Measurements from ENCODE around the gene TEF.
A peak's percentile ranks its signal among the peaks of the same experiment; 100 is the strongest.

Gene TEF

DNA sequence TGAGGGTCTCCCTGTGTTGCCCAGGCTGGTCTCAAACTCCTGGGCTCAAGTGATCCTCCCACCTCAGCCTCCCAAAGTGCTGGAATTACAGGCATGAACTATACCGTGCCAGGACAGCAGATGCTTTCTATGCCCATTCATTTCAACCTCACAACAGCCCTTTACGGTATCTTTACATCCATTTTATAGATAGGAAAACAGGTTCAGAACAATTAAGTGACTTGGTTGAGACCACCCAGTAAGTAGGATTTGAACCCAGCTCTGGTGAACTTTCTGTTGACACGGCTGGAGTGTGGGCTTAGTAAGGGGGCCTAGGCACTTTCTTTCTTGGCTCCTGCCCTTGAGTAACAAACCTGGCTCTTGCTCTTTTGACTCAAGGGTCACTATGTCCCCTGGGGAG, 25.7 kb downstream of the TEF start:
- H3K27ac ChIP-seq (ENCODE audit: low read depth, low read length): no peak overlapping the region
- H3K79me2 ChIP-seq (ENCODE audit: insufficient read depth, low read length): no peaks in the 10 kb centered on the region
- no peaks in the 10 kb centered on the region for H4K20me1 ChIP-seq (ENCODE audit: low read depth, low read length)
- no peak overlapping the region for H3K9ac ChIP-seq (ENCODE audit: low read length)
- no peaks in the 10 kb centered on the region for H3K9me2 ChIP-seq (replicated peaks; ENCODE audit: insufficient read depth, low read length)
- no peaks in the 10 kb centered on the region for H3K27me3 ChIP-seq (ENCODE audit: low read length)
- no peaks in the 10 kb centered on the region for H3K9me3 ChIP-seq (ENCODE audit: insufficient read depth, low read length)
- no peak overlapping the region for H3K4me3 ChIP-seq (ENCODE audit: insufficient read depth, low read length, poor library complexity, severe bottlenecking)
- no peak overlapping the region for H2AFZ ChIP-seq (ENCODE audit: low read depth, low read length, severe bottlenecking)
- no peak overlapping the region for H3K4me2 ChIP-seq (ENCODE audit: low read depth, low read length, poor library complexity, severe bottlenecking)
- H3K36me3 ChIP-seq (ENCODE audit: low read length): no peaks in the 10 kb centered on the region
- no peak for TF ChIP-seq EZH2phosphoT487 (conservative IDR thresholded peaks at IDR 0.05; ENCODE audit: low read length)
- TF ChIP-seq, protein P1, sequence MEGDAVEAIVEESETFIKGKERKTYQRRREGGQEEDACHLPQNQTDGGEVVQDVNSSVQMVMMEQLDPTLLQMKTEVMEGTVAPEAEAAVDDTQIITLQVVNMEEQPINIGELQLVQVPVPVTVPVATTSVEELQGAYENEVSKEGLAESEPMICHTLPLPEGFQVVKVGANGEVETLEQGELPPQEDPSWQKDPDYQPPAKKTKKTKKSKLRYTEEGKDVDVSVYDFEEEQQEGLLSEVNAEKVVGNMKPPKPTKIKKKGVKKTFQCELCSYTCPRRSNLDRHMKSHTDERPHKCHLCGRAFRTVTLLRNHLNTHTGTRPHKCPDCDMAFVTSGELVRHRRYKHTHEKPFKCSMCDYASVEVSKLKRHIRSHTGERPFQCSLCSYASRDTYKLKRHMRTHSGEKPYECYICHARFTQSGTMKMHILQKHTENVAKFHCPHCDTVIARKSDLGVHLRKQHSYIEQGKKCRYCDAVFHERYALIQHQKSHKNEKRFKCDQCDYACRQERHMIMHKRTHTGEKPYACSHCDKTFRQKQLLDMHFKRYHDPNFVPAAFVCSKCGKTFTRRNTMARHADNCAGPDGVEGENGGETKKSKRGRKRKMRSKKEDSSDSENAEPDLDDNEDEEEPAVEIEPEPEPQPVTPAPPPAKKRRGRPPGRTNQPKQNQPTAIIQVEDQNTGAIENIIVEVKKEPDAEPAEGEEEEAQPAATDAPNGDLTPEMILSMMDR (IDR thresholded peaks at IDR 0.05; ENCODE audit: insufficient read depth, low read length, poor library complexity, severe bottlenecking): no peak
- peaks cover 18% of the 10 kb centered on the region for H3F3A ChIP-seq (ENCODE audit: insufficient read depth)

DNA sequence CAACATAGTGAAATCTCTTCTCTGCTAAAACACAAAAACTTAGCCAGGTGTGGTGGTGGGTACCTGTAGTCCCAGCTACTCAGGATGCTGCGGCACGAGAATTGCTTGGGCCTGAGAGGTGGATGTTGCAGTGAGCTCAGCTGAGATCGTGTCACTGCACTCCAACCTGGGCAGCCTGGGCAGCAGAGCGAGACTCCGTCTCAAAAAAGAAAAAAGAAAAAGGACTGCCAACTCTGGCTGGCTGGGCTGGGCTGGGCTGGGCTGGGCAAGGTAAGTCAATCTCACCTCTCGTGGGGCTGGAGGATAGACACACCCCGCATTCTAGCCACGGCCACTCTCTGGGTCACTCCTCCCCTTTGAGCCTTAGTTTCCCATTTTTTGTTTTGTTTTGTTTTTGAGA, 26.9 kb downstream of the TEF start:
- Histone ChIP-seq H3K27ac (ENCODE audit: low read depth, low read length) (no peak overlapping the region), H3K4me2 (ENCODE audit: low read depth, low read length, poor library complexity, severe bottlenecking) (peak overlapping the region; percentile 11)

DNA sequence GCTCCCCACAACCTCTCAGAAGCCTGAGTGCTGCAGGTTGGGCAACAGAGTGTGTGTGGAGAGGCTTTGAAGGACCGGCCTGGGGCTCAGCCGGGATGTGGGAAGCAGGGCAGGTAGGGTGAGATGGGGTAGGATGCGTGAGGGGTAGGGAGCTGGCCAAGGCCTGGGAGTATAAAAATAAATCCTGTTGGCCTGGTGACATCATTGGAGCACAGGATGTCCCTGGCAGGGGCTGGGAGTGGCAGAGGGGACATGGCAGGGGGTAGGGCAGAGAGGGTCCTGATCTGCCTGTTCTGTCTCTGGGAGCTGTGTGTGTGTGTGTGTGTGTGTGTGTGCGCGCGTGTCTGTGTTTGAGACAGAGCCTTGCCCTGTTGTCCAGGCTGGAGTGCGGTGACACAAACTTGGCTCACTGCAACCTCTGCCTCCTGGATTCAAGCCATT, 28.6 kb downstream of the TEF start:
- Histone ChIP-seq H3K4me2 (ENCODE audit: low read depth, low read length, poor library complexity, severe bottlenecking) (no peak overlapping the region), H4K20me1 (ENCODE audit: low read depth, low read length) (no peaks in the 10 kb centered on the region), H3K4me3 (ENCODE audit: insufficient read depth, low read length, poor library complexity, severe bottlenecking) (no peak overlapping the region), H3K9ac (ENCODE audit: low read length) (no peak overlapping the region), H3K27me3 (ENCODE audit: low read length) (no peaks in the 10 kb centered on the region), H3F3A (ENCODE audit: insufficient read depth) (peaks cover 22% of the 10 kb centered on the region), H3K9me3 (ENCODE audit: insufficient read depth, low read length) (no peaks in the 10 kb centered on the region), H2AFZ (ENCODE audit: low read depth, low read length, severe bottlenecking) (no peak overlapping the region), H3K36me3 (ENCODE audit: low read length) (no peaks in the 10 kb centered on the region), H3K79me2 (ENCODE audit: insufficient read depth, low read length) (peaks cover 14% of the 10 kb centered on the region), H3K9me2 (replicated peaks; ENCODE audit: insufficient read depth, low read length) (no peaks in the 10 kb centered on the region), H3K27ac (ENCODE audit: low read depth, low read length) (no peak overlapping the region)
- TF ChIP-seq EZH2phosphoT487 (conservative IDR thresholded peaks at IDR 0.05; ENCODE audit: low read length): no peak
- TF ChIP-seq, protein P1 (IDR thresholded peaks at IDR 0.05; ENCODE audit: insufficient read depth, low read length, poor library complexity, severe bottlenecking): no peak

More for the DNA sequence above, 26.9 kb downstream of the TEF start:
- no peak overlapping the region for H3K9ac ChIP-seq (ENCODE audit: low read length)
- no peak overlapping the region for H3K4me3 ChIP-seq (ENCODE audit: insufficient read depth, low read length, poor library complexity, severe bottlenecking)
- H3K36me3 ChIP-seq (ENCODE audit: low read length): no peaks in the 10 kb centered on the region
- H3F3A ChIP-seq (ENCODE audit: insufficient read depth): peaks cover 22% of the 10 kb centered on the region
- no peak for TF ChIP-seq EZH2phosphoT487 (conservative IDR thresholded peaks at IDR 0.05; ENCODE audit: low read length)
- TF ChIP-seq, protein P1 (IDR thresholded peaks at IDR 0.05; ENCODE audit: insufficient read depth, low read length, poor library complexity, severe bottlenecking): no peak
- no peaks in the 10 kb centered on the region for H3K27me3 ChIP-seq (ENCODE audit: low read length)
- no peaks in the 10 kb centered on the region for H3K9me3 ChIP-seq (ENCODE audit: insufficient read depth, low read length)
- H2AFZ ChIP-seq (ENCODE audit: low read depth, low read length, severe bottlenecking): no peak overlapping the region
- H3K79me2 ChIP-seq (ENCODE audit: insufficient read depth, low read length): no peaks in the 10 kb centered on the region
- H4K20me1 ChIP-seq (ENCODE audit: low read depth, low read length): no peaks in the 10 kb centered on the region
- no peaks in the 10 kb centered on the region for H3K9me2 ChIP-seq (replicated peaks; ENCODE audit: insufficient read depth, low read length)

Measured in SU-DHL-6 (cell line).